ENCODE results near the gene ATP8B3.

The ATP8B3 gene

DNA sequence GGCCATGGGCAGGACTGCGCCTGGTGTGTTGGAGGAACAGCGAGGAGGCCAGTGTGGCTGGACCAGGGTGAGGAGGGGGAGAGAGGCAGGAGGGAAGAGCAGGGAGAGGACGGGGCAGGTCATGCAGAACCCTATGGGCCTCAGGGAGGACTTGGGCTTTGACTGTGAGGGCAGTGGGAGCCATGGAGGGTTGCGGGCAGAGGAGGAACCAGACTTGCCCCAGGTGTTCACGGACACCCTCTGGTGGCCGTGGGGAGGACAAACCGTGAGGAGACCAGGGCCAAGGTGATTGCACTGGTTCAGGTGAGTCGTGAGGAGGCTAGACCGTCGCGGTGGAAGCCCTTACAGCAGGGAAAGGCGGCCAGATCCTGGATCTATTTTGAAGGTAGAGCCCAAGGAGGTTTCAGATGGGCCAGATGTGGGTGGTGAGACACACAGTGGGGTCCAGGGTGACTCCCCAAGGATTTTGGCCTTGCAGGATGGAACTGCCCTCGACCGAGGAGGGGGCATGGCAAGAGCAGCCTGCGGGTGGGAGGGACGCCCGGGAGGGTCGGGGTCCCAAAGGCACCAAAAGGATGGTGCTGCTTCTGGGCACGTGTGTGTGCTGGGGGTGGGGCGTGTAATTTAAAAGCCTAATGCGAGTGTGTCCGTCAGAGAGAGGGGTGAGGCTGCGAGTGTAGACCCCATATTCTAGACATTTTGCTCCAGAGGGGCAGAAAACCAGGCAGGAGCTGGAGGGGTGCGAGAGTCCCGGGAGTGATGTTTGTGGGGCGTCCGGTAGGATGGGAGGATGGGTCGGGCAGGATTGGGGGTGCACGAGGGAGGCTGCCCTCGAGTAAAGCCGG, 39.0 kb upstream of the ATP8B3 start:
- DNase-seq = no peak
- intact Hi-C loops (cut with DNase I) = no loop called here

DNA sequence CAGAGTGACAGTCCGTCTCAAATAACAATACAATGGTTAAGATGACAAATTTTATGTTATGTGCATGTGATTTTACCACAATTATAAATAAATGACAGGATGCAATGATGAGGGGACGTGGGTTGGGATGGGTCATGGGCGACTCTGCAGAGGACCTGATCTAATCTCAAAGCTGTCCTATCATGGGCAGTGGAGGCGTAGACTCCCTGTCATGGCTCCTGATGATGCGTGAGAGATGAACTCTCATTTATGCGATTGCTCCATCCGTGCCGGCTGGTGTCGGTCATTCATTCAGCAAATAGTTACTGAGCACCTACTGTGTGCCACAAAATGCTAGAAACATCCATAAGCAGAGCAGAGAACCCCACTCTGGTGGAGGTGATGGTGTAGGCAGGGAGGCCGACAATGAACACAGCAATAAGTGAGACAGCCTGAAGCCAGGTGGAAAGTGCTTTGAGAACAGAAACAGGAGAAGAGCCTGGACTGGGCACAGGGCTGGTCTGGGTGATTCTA, 37.9 kb upstream of the ATP8B3 start:
- DNase-seq = no peak
- intact Hi-C loops (cut with DNase I) = no loop called here

DNA sequence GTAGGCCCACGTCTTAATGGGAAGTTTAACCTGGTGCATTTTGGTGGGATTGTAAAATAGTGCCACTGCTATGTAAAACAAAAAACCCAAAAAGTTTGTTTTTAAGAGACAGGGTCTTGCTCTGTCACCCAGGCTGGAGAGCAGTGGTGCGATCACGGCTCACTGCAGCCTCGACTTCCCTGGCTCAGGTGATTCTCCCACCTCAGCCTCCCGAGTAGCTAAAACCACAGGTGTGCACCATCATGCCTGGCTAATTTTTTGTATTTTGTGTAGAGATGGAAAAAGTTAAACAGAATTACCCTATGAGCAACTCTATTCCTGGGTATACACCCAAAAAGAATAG, 37.0 kb upstream of the ATP8B3 start:
- no peak for DNase-seq
- intact Hi-C loops (cut with DNase I) = no loop called here

DNA sequence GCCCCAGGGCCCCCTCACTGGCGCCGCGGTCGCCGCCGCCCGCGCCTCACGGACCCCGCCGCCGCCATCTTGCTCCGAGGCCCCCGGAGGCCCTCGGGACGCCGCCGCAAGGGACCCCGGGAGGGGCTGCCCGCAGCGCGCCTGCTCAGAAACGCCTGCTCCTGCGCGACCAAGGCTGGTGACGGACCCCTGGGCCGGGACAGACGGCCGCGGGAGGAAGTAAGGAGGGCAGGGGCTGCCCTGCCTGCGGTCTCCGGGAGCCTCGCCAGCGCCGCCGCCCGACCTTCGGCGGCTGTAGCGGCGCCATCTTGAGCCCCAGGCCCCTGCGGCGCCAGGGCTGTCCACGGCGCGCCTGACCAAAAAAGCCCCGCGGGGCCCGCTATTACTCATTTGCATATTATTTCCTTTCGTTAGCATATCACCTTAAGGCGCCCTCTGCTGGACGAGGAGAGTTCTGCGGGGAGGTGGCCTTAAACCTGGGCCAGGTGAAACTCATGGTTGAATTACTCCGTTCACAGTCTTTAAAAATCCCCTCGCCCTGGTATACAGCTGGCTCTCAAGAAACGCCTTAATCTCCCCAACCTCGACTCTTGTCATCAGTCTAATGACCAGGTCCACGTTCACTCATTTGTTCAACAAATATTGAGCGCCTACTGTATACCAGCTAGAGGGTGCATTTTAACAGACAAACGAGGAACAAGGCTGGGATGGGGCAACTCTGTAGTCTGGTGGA, 36.5 kb upstream of the ATP8B3 start, which contains the start of gene REXO1:
Gene REXO1 (minus strand): TSS at position 85 of the 733 bp plus-strand sequence. CDS start 125 bp downstream, outside the sequence.
- intact Hi-C loops (cut with DNase I) = no loop called here
- peak; percentile 86 to 99 (median 92) for DNase-seq

DNA sequence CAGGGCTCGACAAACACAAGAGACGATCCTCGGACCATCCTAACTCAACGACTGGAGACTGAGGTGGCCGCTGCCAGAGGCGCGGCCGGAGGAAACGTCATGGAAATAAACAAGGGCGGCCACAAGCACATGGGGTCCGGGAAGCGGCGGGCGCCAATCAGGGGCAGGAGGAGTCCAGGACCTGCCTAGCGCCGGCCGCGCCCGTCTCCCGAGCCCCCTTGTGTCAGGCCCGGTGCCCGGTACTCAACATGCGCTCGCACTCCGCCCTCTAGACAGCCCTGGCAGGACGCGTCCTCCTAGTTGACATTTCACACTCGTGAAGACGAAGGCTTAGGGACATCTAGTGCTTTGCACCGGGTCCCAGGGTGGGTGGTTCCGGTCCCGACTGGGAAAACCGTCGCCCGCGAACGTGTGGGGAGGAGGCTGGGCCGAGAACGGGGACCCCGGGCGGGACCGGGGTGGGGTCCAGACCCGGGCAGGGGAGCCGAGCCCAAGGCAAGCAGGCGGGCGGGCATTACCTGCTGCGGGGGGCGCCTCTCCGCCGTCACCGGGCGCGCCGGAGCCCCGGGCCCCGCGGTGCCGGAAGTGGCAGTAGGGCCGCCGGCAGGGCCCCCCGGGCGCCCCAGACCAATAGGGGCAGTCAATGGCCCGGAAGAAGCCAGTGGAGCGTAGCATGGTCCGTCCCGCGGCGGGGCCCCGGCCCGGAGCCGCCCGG, 35.8 kb upstream of the ATP8B3 start:
- no peak for DNase-seq
- intact Hi-C loops (cut with DNase I) = no loop called here

DNA sequence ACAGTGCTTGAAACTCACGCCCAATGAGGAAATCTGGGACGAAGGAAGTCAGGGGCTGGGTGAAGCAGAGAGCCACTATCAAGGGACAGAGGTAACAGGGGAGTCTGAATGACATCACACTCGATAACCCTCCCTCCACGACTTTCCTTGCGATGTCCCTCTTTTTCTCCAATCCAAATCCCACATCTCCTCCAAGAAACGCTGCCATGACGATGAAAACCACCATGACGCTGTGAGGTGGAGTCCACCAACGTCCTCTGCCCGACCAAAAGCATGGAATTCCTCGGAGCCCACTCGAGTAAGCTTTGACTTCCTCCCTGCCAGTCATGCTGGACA, 35.2 kb upstream of the ATP8B3 start:
- intact Hi-C loops (cut with DNase I) = no loop called here
- no peak for DNase-seq

DNA sequence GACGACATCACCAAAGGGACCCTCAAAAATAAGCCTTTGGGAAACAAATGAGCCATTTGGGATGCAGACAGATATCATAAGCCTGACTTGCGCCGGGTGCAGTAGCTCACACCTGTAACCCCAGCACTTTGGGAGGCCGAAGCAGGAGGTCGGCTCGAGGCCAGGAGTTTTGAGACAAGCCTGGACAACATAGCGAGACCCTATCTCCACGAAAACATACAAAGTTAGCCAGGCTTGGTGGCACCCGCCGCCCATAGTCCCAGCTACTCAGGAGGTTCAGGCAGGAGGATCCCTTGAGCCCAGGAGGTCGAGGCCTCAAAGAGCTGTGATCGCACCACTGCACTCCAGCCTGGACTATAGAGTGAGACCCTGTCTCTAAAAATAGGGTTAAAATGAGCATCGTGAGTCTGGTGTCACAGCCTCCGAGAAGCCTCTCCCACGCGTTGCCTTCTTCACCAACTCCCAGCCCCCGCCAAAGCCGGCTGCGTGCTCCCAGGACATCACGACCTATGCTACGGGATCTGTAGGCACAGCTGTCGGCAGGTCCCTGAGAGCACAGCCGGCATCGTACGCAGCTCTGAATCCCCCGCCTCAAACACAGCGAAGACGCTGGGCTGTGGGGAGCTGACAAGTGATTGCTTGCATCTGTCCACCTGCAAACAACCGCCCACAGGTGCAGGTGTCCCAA, 34.6 kb upstream of the ATP8B3 start:
- DNase-seq = no peak
- intact Hi-C loops (cut with DNase I) = no loop called here

DNA sequence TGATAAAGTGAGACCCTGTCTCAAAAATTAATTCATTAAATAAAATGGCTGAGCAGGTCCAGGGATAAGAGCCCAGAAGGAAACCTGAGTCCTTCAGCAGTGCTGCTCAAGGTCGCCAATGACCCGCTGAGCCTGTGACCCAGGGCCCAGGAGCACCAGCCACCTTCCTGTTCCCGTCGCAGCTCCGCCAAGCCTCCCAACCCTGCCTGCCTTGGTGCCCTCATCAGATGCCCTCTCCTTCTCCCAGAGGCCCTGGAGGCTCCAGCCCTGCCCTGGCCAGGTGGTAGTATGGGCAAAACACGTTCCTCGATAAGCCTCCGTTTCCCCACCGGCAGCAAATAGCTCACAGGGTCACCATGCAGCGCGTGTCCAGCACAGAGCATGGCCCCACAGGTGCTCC, 33.6 kb upstream of the ATP8B3 start:
- intact Hi-C loops (cut with DNase I) = no loop called here
- DNase-seq = no peak

DNA sequence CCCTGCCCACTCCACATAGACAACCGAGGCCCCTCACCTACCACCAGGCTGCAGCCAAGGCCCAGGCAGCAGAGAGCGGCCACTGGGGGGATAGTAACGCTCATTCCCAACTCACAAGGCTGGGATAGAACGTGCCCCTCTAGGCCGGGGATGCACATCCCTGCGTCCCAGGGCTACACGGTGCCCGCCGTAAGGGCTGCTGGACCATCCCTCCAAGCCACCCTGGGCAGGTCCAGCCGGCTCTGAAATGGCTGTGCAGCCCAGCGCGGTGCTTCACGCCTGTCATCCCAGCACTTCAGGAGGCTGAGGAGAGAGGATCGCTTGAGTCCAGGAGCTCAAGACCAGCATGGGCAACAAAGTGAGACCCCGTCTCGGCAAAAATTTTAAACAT, 33.0 kb upstream of the ATP8B3 start:
- DNase-seq = no peak
- intact Hi-C loops (cut with DNase I) = no loop called here

DNA sequence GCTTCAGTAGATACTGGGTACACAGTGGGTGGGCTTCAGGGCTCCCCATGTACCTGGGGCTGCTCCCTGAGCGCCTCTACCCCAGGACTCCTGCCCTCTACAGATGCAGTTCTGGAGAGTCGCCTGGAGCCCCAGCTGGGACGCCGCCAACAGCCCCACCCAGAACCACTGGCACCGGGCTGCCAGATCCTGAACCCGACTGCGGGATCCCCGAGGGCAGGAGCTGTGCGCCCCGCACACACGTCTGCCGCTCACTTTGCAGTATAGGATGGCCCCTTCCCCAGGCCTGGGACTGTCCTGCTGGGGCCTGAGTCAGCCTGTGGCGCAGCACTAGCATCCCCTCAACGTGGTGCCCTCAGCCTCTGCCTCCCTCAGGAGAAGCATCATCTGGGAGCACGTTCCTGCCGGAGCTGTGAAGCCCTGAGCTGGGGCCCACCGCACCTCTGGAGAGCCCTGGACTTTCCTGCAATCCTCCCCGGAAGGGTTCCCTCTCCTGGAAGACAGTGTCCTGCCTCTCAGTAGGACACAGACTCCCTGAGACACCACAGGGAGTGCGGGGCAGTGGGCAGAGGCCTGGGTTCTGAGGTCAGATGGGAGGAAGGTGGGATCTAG, 32.5 kb upstream of the ATP8B3 start:
- no peak for DNase-seq
- intact Hi-C loops (cut with DNase I) = no loop called here

DNA sequence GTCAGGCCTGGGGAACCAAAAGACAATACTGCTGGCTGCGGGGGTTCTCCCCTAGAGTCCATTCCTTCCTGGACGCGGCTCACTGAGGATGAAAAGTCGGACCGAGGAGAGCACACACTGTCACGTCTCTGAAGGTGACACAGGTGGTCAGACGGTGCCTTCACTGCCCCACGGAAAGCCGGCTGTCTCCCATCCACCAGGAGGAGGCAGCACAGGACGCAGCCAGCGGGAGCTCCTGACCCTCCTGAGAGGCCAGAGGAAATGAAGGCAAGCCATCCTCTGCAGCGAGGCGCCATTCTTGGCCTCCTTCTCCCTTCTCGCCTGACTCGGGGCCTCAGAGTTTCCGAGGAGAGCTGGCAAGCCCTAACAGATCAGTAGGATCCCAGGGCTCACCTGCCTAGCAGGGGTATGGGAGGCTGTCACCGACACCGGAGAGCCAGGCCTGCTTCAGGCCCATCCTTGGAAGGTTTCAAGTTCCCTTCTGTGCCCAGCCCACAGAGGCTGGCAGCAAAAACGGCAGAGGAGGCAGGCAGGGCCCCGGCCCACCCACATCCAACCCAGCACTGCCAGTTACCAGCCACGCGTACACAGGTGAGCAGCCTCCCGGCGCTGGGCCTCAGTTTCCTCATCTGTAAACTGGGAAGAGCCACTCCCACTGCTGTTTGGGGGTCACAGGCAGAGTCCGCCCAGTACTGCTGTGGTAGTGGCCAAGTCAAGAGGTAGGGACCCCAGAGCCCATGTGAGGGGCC, 31.7 kb upstream of the ATP8B3 start:
- intact Hi-C loops (cut with DNase I) = no loop called here
- DNase-seq = no peak

DNA sequence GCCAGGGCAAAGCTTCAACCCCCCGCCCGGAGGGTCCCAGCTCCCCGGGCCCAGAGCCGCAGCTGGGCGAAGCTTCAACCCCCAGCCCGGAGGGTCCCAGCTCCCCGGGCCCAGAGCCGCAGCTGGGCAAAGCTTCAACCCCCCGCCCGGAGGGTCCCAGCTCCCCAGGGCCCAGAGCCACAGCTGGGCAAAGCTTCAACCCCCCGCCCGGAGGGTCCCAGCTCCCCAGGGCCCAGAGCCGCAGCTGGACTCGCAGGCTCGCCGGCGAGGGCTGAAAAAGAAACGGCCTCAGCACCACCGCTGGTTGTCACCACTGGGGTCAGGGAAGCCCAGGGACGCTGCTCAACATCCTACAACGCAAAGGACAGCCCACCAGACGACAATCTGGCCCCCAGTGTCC, 31.0 kb upstream of the ATP8B3 start:
- intact Hi-C loops (cut with DNase I) = no loop called here
- DNase-seq = no peak

DNA sequence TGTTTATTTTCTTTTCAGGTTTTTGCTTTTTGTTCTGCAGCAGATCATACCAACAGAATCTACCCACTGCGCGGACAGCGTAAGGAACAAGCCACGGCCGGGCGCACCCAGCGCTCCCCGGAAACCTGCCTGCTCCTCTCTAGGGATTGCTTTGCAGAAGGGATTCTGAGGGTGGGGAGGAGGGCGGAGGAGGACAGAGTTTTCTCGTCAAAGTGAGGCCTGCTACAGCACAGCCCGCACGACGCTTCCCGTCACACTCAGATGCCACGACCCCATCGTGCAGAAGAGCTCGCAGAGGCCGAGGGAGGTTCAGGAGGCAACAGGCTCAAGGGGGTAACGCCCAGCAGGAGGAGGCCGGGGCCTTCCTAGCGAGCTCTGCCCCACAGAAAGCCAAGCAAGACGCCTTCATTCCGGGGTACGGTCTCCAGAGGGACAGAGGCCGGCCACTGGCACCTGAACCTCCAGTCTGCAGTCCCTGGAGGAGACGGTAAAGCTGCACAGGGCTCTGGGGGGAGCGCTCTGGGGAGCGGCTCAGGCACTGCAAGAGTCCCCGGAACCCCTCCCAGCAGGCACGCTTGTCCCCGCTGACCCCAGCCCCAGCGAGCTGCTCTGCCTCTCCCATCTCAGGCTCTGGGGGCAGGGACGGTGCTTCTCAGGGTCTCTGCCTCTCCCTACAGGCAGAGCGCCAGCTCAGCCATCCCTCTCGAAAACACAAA, 29.3 kb upstream of the ATP8B3 start:
- no peak for DNase-seq
- intact Hi-C loops (cut with DNase I) = no loop called here

DNA sequence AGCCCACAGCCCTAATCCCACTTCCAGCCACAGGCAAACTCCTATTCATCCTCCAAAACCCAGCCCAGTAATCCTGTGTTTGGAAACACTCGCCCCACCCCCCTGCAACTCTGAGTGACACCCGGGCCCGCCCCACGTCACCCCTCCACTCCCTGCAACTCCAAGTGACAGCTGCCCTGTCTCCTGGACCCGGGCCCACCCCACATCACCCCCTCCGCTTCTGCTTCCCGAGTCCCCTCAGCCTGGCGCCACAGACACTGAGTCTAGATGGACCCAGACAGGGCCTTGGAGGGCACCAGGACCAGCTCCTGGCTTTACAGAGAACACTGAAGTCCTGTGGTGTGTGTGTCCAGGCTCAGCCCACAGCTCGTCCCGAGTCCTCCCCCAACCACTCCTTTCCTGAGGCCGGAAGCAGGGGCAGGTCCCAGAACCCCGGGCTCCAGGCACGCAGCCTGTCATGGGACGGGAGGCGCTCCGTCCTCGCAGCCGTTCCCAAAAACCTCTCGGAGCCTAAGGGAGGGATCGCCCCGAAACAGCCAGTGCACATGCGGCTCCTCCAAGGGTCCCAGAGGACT, 28.6 kb upstream of the ATP8B3 start:
- DNase-seq = no peak
- intact Hi-C loops (cut with DNase I) = no loop called here

DNA sequence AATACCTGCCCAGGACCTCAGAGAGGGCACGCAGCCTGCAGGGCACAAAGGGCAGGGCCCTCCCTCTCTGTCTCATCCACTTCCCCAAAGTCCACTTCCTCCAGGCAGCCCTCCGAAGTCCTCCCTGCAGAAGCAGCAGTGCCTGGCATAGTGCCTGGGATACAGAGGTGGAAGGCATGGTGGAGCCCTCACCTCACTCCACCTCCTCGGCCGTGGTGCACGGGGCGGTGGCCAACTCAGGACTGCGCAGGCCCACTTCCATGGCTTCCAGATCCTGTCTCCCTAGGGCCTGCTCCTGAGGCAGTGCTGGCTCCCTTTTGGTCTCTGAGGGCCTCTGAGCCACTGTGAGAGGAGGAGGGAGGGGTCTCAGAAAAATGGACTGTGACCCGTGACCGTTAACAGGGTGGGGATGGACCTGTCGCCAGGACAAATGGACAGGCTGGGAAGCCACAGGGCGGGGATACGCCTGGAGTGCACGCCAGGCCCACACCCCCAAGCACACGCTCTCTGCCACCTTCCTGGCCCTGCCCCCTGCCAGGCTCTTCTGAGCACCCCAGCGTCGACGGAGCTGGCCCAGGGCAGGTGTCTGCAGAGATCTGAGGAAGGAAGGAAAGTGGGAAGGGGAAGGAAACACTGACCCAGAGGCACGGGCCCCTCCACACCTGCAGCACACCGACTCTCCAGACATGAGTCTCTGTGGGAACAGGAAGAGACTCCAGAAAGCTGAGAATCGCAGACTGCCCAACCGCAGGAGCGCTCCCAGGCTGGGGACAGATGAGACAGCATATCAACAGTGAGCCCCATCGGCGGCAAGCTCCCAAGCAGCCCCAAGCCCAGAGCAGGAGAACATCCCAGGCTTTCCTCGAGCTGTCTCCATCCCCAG, 27.8 kb upstream of the ATP8B3 start:
- DNase-seq = no peak
- intact Hi-C loops (cut with DNase I) = no loop called here

DNA sequence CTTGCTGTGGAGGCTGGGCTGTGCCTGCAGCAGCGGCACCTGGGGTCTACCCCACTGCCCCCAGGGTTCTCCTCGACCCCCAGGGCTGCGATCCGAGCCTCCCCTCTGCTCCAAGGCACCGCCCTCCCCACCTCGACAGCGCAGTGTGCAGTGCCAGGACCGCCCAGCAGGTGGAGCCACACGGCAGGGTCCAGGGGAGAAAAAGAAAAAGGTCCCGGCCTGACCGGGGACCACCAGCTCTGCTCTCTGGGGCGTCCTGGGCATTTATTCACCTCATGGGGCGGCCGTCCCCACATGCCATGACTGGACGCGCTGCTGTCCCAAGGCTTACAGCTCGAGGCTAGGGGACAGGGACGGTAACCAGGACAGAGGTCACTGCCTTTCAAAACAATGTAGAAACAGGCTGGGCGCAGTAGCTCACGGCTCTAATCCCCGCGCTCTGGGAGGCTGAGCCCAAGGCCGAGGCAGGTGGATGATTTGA, 25.6 kb upstream of the ATP8B3 start:
- intact Hi-C loops (cut with DNase I) = no loop called here
- peak in 2 of 10 donors; percentile 47 to 49 for DNase-seq

DNA sequence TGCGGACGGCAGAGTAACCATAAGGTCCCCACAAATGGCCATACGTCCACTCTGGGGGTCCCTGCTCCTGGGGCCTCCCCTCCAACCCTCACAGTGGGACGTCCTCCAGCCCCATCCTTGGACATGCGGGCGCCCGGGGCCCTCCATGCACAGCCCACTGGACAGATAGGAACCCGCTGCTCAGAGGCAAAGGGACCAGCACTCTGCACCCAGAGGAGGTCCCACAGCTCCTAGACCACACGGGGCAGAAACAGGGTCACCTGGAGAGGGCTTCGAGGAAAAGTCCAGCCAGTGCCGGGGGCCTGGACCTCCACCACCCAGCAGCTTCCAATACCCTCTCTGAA, 25.1 kb upstream of the ATP8B3 start:
- intact Hi-C loops (cut with DNase I) = no loop called here
- DNase-seq = no peak
